ENCODE measurements around the gene CKAP5.

GRCh38 chr11:46700241-46701077, 145.6 kb downstream of the CKAP5 start, which contains the start of the genes ARHGAP1 and ZNF408:
- TF ChIP-seq POLR2A (IDR thresholded peaks at IDR 0.05) = peak in 1 of 2 donors; percentile 68
- TF ChIP-seq, protein P1, sequence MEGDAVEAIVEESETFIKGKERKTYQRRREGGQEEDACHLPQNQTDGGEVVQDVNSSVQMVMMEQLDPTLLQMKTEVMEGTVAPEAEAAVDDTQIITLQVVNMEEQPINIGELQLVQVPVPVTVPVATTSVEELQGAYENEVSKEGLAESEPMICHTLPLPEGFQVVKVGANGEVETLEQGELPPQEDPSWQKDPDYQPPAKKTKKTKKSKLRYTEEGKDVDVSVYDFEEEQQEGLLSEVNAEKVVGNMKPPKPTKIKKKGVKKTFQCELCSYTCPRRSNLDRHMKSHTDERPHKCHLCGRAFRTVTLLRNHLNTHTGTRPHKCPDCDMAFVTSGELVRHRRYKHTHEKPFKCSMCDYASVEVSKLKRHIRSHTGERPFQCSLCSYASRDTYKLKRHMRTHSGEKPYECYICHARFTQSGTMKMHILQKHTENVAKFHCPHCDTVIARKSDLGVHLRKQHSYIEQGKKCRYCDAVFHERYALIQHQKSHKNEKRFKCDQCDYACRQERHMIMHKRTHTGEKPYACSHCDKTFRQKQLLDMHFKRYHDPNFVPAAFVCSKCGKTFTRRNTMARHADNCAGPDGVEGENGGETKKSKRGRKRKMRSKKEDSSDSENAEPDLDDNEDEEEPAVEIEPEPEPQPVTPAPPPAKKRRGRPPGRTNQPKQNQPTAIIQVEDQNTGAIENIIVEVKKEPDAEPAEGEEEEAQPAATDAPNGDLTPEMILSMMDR (IDR thresholded peaks at IDR 0.05) = no peak
- no peak for TF ChIP-seq EP300 (IDR thresholded peaks at IDR 0.05)

All from suprapubic skin (tissue), 3 donors.